WTC11 (cell line): ENCODE measurements around the gene FOXC1. TPM values are rescaled to one million over a fixed set of nuclear protein-coding genes. Genes with fewer than 3 reads are reported as not detected.

ENCODE experiments used
- ATAC-seq: fragments of 200-7000 bp; cut with Tn5 transposase; 2 replicates; pipeline ENCODE4 v1.10.0; 2021; ENCODE audit warnings: mild to moderate bottlenecking, moderate library complexity
- CTCF ChIA-PET: fragments of 300-600 bp; sonication (Branson Sonifier 250); formaldehyde crosslinking; loops from one replicate; lab custom pipeline; 2021; ENCODE audit warnings: antibody characterized with exemption; lab: Charles Lee
- POLR2A ChIA-PET: fragments of 350-600 bp; sonication (Branson Sonifier 250); formaldehyde crosslinking; loops from one replicate; lab custom pipeline; 2021; ENCODE audit warnings: antibody characterized with exemption; lab: Charles Lee
- DNase-seq: peaks from one replicate; pipeline ENCODE4 v3.0.0; 2021; ENCODE audit warnings: low spot score
- H3K27ac Mint-ChIP-seq: 2 replicates; pipeline ENCODE4 v1.8.0; 2021; ENCODE audit warnings: mixed read lengths
- H3K27me3 Mint-ChIP-seq: 2 replicates; pipeline ENCODE4 v1.8.0; 2021; ENCODE audit warnings: low read depth, mild to moderate bottlenecking, moderate library complexity, mixed read lengths
- H3K36me3 Mint-ChIP-seq: 2 replicates; pipeline ENCODE4 v1.8.0; 2021; ENCODE audit warnings: mixed read lengths
- H3K4me1 Mint-ChIP-seq: 2 replicates; pipeline ENCODE4 v1.8.0; 2022; ENCODE audit warnings: mixed read lengths
- H3K4me3 Mint-ChIP-seq: 2 replicates; pipeline ENCODE4 v1.8.0; 2021; ENCODE audit warnings: mild to moderate bottlenecking, moderate library complexity, mixed read lengths
- H3K9me3 Mint-ChIP-seq: 2 replicates; pipeline ENCODE4 v1.8.0; 2021; ENCODE audit warnings: mixed read lengths
- EMX1 ChIP-seq: fragments of 250-450 bp; sonication (Bioruptor Pico); IDR thresholded peaks from 2 replicates; pipeline ENCODE4 v1.8.0; 2021; ENCODE audit warnings: mild to moderate bottlenecking
- GABPB1 ChIP-seq: sonication (generic); formaldehyde crosslinking; IDR thresholded peaks from 2 replicates; pipeline ENCODE4 v1.8.1; 2023; ENCODE audit warnings: mild to moderate bottlenecking, missing genetic modification reagents
- JAZF1 ChIP-seq: fragments of 250-450 bp; sonication (Bioruptor Pico); IDR thresholded peaks from 2 replicates; pipeline ENCODE4 v1.9.0; 2021; ENCODE audit warnings: moderate library complexity, mild to moderate bottlenecking, inconsistent platforms
- NR2C2 ChIP-seq: sonication (generic); formaldehyde crosslinking; IDR thresholded peaks from 2 replicates; pipeline ENCODE4 v1.8.0; 2022; ENCODE audit warnings: mild to moderate bottlenecking, missing genetic modification reagents
- SMAD4 ChIP-seq: sonication (generic); formaldehyde crosslinking; IDR thresholded peaks from 2 replicates; pipeline ENCODE4 v1.8.0; 2022; ENCODE audit warnings: mild to moderate bottlenecking, missing genetic modification reagents
- SP1 ChIP-seq: sonication (generic); formaldehyde crosslinking; conservative IDR thresholded peaks from 2 replicates; pipeline ENCODE4 v1.8.1; 2022; ENCODE audit warnings: missing genetic modification reagents
- TEAD1 ChIP-seq: sonication (generic); formaldehyde crosslinking; IDR thresholded peaks from 2 replicates; pipeline ENCODE4 v1.8.0; 2022; ENCODE audit warnings: mild to moderate bottlenecking, missing genetic modification reagents
- TP53 ChIP-seq: sonication (generic); formaldehyde crosslinking; IDR thresholded peaks from 2 replicates; pipeline ENCODE4 v1.8.1; 2023; ENCODE audit warnings: mild to moderate bottlenecking, missing genetic modification reagents
- ZNF263 ChIP-seq: sonication (generic); formaldehyde crosslinking; IDR thresholded peaks from 2 replicates; pipeline ENCODE4 v1.8.1; 2022; ENCODE audit warnings: low read depth, mild to moderate bottlenecking, moderate library complexity, missing genetic modification reagents
- ZNF317 ChIP-seq: sonication (generic); formaldehyde crosslinking; IDR thresholded peaks from 2 replicates; pipeline ENCODE4 v1.8.1; 2023; ENCODE audit warnings: low read depth, mild to moderate bottlenecking, moderate library complexity, missing genetic modification reagents, borderline replicate concordance
- ZNF671 ChIP-seq: fragments of 250-450 bp; sonication (Bioruptor Pico); IDR thresholded peaks from 2 replicates; pipeline ENCODE4 v1.8.0; 2021; ENCODE audit warnings: mild to moderate bottlenecking
- total RNA-seq: library from RNA; stranded (reverse); gene quantifications from 3 replicates; pipeline ENCODE4 v1.2.3, GENCODE V29; 2021
- TF ChIP-seq, protein P1 (sequence below): sonication (generic); formaldehyde crosslinking; IDR thresholded peaks from 2 replicates; pipeline ENCODE4 v1.8.1; 2023; ENCODE audit warnings: mild to moderate bottlenecking, missing genetic modification reagents
- TF ChIP-seq, protein P2 (sequence below): fragments of 250-450 bp; sonication (Bioruptor Pico); IDR thresholded peaks from 2 replicates; pipeline ENCODE4 v1.9.0; 2021; ENCODE audit warnings: mild to moderate bottlenecking, borderline replicate concordance
- TF ChIP-seq, protein P3 (sequence below): sonication (generic); formaldehyde crosslinking; conservative IDR thresholded peaks from 2 replicates; pipeline ENCODE4 v1.8.1; 2023; ENCODE audit warnings: mild to moderate bottlenecking, low read depth, missing genetic modification reagents, moderate library complexity
- TF ChIP-seq, protein P4 (sequence below): sonication (generic); formaldehyde crosslinking; IDR thresholded peaks from 2 replicates; pipeline ENCODE4 v1.8.1; 2022; ENCODE audit warnings: missing genetic modification reagents, borderline replicate concordance
- TF ChIP-seq, protein P5 (sequence below): sonication (generic); formaldehyde crosslinking; IDR thresholded peaks from 2 replicates; pipeline ENCODE4 v1.8.0; 2022; ENCODE audit warnings: mild to moderate bottlenecking, missing genetic modification reagents
- TF ChIP-seq, protein P6 (sequence below): sonication (generic); formaldehyde crosslinking; IDR thresholded peaks from 2 replicates; pipeline ENCODE4 v1.8.0; 2023; ENCODE audit warnings: missing genetic modification reagents, mild to moderate bottlenecking, borderline replicate concordance
- TF ChIP-seq, protein P7 (sequence below): fragments of 250-450 bp; sonication (Bioruptor Pico); IDR thresholded peaks from 2 replicates; pipeline ENCODE4 v1.8.0; 2021; ENCODE audit warnings: mild to moderate bottlenecking

FOXC1 gene
- total RNA-seq, 1 experiment from 2014 or later = 10.7 TPM

DNA sequence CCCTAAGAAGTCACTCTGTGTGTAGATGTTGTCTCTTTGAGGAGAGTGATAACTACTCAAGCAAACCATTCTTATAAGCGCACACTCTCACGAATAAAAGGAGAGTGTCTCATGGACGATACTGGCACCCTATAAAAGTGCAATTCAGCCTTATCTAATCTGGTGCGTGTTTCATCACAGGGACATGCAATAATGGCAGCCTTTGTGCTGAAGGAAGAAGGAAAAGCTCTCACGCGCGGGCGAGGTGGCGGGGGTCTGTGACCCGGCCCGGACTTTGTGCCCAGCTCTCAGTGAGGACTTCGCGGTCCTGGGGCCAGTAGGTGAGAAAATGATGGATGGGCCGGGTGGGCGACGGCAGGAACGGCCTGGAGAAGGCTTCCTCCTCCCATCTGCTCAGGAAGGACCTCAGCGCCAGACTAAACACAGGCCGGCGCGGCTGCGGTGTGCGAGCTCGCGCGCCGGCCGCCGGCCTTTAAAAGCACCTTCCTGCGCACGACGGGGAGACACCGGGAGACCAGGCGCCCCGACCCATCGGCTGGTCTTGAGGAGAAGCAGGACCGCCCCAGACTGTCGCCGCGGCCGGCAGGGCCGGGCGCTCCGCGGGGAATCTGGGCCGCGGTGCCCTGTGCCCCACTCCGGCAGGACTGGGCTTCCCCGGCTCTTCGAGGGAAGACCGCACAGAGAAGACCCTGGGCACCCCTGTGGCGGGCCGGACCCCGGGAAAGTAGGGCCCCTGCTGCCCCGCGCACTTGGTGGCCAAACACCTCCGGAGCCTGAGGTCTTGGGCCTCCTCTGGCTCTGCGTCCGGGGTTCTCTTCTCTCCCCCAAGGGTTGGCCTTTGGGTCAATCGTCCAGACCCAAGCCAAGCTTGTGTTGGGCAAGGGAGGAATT is 8.3 kb upstream of the FOXC1 start:
- POLR2A ChIA-PET = no interaction called here
- DNase-seq (no peak), ATAC-seq (no peak)
- CTCF ChIA-PET = no interaction called here
- Mint-ChIP-seq H3K27me3 (peaks cover 68% of the 10 kb centered on the region), H3K9me3 (no peaks in the 10 kb centered on the region), H3K27ac (no peak overlapping the region), H3K36me3 (no peaks in the 10 kb centered on the region), H3K4me1 (peaks cover 39% of the 10 kb centered on the region), H3K4me3 (no peak overlapping the region)
- TF ChIP-seq, protein P1, sequence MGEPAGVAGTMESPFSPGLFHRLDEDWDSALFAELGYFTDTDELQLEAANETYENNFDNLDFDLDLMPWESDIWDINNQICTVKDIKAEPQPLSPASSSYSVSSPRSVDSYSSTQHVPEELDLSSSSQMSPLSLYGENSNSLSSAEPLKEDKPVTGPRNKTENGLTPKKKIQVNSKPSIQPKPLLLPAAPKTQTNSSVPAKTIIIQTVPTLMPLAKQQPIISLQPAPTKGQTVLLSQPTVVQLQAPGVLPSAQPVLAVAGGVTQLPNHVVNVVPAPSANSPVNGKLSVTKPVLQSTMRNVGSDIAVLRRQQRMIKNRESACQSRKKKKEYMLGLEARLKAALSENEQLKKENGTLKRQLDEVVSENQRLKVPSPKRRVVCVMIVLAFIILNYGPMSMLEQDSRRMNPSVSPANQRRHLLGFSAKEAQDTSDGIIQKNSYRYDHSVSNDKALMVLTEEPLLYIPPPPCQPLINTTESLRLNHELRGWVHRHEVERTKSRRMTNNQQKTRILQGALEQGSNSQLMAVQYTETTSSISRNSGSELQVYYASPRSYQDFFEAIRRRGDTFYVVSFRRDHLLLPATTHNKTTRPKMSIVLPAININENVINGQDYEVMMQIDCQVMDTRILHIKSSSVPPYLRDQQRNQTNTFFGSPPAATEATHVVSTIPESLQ (CRISPR knock-in tag) = no peak
- TF ChIP-seq ZNF317 (CRISPR knock-in tag) = no peak
- TF ChIP-seq, protein P2, sequence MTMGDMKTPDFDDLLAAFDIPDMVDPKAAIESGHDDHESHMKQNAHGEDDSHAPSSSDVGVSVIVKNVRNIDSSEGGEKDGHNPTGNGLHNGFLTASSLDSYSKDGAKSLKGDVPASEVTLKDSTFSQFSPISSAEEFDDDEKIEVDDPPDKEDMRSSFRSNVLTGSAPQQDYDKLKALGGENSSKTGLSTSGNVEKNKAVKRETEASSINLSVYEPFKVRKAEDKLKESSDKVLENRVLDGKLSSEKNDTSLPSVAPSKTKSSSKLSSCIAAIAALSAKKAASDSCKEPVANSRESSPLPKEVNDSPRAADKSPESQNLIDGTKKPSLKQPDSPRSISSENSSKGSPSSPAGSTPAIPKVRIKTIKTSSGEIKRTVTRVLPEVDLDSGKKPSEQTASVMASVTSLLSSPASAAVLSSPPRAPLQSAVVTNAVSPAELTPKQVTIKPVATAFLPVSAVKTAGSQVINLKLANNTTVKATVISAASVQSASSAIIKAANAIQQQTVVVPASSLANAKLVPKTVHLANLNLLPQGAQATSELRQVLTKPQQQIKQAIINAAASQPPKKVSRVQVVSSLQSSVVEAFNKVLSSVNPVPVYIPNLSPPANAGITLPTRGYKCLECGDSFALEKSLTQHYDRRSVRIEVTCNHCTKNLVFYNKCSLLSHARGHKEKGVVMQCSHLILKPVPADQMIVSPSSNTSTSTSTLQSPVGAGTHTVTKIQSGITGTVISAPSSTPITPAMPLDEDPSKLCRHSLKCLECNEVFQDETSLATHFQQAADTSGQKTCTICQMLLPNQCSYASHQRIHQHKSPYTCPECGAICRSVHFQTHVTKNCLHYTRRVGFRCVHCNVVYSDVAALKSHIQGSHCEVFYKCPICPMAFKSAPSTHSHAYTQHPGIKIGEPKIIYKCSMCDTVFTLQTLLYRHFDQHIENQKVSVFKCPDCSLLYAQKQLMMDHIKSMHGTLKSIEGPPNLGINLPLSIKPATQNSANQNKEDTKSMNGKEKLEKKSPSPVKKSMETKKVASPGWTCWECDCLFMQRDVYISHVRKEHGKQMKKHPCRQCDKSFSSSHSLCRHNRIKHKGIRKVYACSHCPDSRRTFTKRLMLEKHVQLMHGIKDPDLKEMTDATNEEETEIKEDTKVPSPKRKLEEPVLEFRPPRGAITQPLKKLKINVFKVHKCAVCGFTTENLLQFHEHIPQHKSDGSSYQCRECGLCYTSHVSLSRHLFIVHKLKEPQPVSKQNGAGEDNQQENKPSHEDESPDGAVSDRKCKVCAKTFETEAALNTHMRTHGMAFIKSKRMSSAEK (CRISPR knock-in tag) = no peak
- TF ChIP-seq TP53 (CRISPR knock-in tag) = no peak
- TF ChIP-seq ZNF671 (CRISPR knock-in tag) = no peak
- TF ChIP-seq TEAD1 (CRISPR knock-in tag) = no peak
- no peak for TF ChIP-seq EMX1
- TF ChIP-seq, protein P3, sequence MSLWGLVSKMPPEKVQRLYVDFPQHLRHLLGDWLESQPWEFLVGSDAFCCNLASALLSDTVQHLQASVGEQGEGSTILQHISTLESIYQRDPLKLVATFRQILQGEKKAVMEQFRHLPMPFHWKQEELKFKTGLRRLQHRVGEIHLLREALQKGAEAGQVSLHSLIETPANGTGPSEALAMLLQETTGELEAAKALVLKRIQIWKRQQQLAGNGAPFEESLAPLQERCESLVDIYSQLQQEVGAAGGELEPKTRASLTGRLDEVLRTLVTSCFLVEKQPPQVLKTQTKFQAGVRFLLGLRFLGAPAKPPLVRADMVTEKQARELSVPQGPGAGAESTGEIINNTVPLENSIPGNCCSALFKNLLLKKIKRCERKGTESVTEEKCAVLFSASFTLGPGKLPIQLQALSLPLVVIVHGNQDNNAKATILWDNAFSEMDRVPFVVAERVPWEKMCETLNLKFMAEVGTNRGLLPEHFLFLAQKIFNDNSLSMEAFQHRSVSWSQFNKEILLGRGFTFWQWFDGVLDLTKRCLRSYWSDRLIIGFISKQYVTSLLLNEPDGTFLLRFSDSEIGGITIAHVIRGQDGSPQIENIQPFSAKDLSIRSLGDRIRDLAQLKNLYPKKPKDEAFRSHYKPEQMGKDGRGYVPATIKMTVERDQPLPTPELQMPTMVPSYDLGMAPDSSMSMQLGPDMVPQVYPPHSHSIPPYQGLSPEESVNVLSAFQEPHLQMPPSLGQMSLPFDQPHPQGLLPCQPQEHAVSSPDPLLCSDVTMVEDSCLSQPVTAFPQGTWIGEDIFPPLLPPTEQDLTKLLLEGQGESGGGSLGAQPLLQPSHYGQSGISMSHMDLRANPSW = no peak
- TF ChIP-seq SP1 = no peak
- TF ChIP-seq, protein P4, sequence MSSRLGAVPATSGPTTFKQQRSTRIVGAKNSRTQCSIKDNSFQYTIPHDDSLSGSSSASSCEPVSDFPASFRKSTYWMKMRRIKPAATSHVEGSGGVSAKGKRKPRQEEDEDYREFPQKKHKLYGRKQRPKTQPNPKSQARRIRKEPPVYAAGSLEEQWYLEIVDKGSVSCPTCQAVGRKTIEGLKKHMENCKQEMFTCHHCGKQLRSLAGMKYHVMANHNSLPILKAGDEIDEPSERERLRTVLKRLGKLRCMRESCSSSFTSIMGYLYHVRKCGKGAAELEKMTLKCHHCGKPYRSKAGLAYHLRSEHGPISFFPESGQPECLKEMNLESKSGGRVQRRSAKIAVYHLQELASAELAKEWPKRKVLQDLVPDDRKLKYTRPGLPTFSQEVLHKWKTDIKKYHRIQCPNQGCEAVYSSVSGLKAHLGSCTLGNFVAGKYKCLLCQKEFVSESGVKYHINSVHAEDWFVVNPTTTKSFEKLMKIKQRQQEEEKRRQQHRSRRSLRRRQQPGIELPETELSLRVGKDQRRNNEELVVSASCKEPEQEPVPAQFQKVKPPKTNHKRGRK (CRISPR knock-in tag) = no peak
- TF ChIP-seq, protein P5, sequence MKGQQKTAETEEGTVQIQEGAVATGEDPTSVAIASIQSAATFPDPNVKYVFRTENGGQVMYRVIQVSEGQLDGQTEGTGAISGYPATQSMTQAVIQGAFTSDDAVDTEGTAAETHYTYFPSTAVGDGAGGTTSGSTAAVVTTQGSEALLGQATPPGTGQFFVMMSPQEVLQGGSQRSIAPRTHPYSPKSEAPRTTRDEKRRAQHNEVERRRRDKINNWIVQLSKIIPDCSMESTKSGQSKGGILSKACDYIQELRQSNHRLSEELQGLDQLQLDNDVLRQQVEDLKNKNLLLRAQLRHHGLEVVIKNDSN = no peak
- TF ChIP-seq NR2C2 (CRISPR knock-in tag) = no peak
- no peak for TF ChIP-seq ZNF263 (CRISPR knock-in tag)
- TF ChIP-seq SMAD4 (CRISPR knock-in tag) = no peak
- TF ChIP-seq, protein P6, sequence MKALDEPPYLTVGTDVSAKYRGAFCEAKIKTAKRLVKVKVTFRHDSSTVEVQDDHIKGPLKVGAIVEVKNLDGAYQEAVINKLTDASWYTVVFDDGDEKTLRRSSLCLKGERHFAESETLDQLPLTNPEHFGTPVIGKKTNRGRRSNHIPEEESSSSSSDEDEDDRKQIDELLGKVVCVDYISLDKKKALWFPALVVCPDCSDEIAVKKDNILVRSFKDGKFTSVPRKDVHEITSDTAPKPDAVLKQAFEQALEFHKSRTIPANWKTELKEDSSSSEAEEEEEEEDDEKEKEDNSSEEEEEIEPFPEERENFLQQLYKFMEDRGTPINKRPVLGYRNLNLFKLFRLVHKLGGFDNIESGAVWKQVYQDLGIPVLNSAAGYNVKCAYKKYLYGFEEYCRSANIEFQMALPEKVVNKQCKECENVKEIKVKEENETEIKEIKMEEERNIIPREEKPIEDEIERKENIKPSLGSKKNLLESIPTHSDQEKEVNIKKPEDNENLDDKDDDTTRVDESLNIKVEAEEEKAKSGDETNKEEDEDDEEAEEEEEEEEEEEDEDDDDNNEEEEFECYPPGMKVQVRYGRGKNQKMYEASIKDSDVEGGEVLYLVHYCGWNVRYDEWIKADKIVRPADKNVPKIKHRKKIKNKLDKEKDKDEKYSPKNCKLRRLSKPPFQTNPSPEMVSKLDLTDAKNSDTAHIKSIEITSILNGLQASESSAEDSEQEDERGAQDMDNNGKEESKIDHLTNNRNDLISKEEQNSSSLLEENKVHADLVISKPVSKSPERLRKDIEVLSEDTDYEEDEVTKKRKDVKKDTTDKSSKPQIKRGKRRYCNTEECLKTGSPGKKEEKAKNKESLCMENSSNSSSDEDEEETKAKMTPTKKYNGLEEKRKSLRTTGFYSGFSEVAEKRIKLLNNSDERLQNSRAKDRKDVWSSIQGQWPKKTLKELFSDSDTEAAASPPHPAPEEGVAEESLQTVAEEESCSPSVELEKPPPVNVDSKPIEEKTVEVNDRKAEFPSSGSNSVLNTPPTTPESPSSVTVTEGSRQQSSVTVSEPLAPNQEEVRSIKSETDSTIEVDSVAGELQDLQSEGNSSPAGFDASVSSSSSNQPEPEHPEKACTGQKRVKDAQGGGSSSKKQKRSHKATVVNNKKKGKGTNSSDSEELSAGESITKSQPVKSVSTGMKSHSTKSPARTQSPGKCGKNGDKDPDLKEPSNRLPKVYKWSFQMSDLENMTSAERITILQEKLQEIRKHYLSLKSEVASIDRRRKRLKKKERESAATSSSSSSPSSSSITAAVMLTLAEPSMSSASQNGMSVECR (CRISPR knock-in tag) = no peak
- no peak for TF ChIP-seq JAZF1 (CRISPR knock-in tag)
- TF ChIP-seq, protein P7, sequence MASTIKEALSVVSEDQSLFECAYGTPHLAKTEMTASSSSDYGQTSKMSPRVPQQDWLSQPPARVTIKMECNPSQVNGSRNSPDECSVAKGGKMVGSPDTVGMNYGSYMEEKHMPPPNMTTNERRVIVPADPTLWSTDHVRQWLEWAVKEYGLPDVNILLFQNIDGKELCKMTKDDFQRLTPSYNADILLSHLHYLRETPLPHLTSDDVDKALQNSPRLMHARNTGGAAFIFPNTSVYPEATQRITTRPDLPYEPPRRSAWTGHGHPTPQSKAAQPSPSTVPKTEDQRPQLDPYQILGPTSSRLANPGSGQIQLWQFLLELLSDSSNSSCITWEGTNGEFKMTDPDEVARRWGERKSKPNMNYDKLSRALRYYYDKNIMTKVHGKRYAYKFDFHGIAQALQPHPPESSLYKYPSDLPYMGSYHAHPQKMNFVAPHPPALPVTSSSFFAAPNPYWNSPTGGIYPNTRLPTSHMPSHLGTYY = no peak
- no peak for TF ChIP-seq GABPB1 (CRISPR knock-in tag)
